Stimulated activated CD8-positive, alpha-beta memory T cell treated with anti-CD3 and anti-CD28 coated beads, Interleukin-15, amount 100 ng/mL, for 24 hours (primary cell): ENCODE measurements around the gene LRP6.
"Not testable (repeated sequence)": the region's sequence is repeated elsewhere in the genome, so short reads cannot be mapped to it uniquely, and the experiment has no call there.

Experiments
- DNase-seq: peaks from one replicate; pipeline ENCODE4 v3.0.0-alpha.2; 2020; ENCODE audit warnings: low read depth

The LRP6 gene

GRCh38 chr12:12180575-12180974 lies 86.3 kb downstream of the LRP6 start:
- no peak for DNase-seq

GRCh38 chr12:12180136-12180535 lies 86.7 kb downstream of the LRP6 start:
- DNase-seq = no peak

- no peak for DNase-seq
These were observed 88.3 kb downstream of the LRP6 start for GRCh38 chr12:12178559-12178958.

GRCh38 chr12:12176402-12176801 lies 90.4 kb downstream of the LRP6 start:
- DNase-seq = no peak

- DNase-seq = no peak
These were observed 94.8 kb downstream of the LRP6 start for GRCh38 chr12:12171991-12172511.

GRCh38 chr12:12167847-12168246 lies 99.0 kb downstream of the LRP6 start:
- no peak for DNase-seq

GRCh38 chr12:12166751-12167150 lies 100.1 kb downstream of the LRP6 start:
- DNase-seq = no peak

- no peak for DNase-seq
These were observed 106.9 kb downstream of the LRP6 start for GRCh38 chr12:12159988-12160387.

GRCh38 chr12:12158858-12159257 lies 108.0 kb downstream of the LRP6 start:
- no peak for DNase-seq

- DNase-seq = no peak
These were observed 109.4 kb downstream of the LRP6 start for GRCh38 chr12:12157424-12157823.

GRCh38 chr12:12156828-12157227 lies 110.0 kb downstream of the LRP6 start:
- no peak for DNase-seq

- DNase-seq = no peak
These were observed 110.7 kb downstream of the LRP6 start for GRCh38 chr12:12156116-12156515.

GRCh38 chr12:12153596-12153995 lies 113.2 kb downstream of the LRP6 start:
- no peak for DNase-seq

GRCh38 chr12:12147111-12147510 lies 119.7 kb downstream of the LRP6 start:
- no peak for DNase-seq

- not testable (repeated sequence) for DNase-seq
These were observed 122.3 kb downstream of the LRP6 start for GRCh38 chr12:12144531-12144930.

- DNase-seq = no peak
These were observed 125.8 kb downstream of the LRP6 start for GRCh38 chr12:12141000-12141399.

GRCh38 chr12:12138203-12139154 lies 128.4 kb downstream of the LRP6 start:
- no peak for DNase-seq

- no peak for DNase-seq
These were observed 133.1 kb downstream of the LRP6 start for GRCh38 chr12:12133785-12134184.

GRCh38 chr12:12133259-12133658 lies 133.6 kb downstream of the LRP6 start:
- DNase-seq = no peak

- no peak for DNase-seq
These were observed 138.2 kb downstream of the LRP6 start for GRCh38 chr12:12128670-12129069.

GRCh38 chr12:12127304-12127703 lies 139.5 kb downstream of the LRP6 start:
- DNase-seq = no peak

GRCh38 chr12:12126551-12126950 lies 140.3 kb downstream of the LRP6 start:
- no peak for DNase-seq

- DNase-seq = no peak
These were observed 143.7 kb downstream of the LRP6 start for GRCh38 chr12:12123036-12123604.
